MCF 10A (cell line): ENCODE measurements around the gene GUCY2D. TPM values are rescaled to one million over a fixed set of nuclear protein-coding genes. Genes with fewer than 3 reads are reported as not detected.

Experiments
- BruUV-seq: library from RNA; stranded (reverse); fragments of 400-500 nt; replicated peaks from 2 replicates; lab custom pipeline; 2021; lab: Mats Ljungman, UMichigan
- CTCF ChIA-PET: fragments of 300-600 bp; sonication (Branson Sonifier 250); formaldehyde crosslinking; extraction: SDS; loops from one replicate; lab custom pipeline; 2021; ENCODE audit warnings: antibody characterized with exemption, inconsistent platforms; lab: Yijun Ruan, JAX
- POLR2A ChIA-PET: fragments of 300-600, 350-650 bp; sonication (Branson Sonifier 250); formaldehyde crosslinking; extraction: SDS; loops from one replicate; lab custom pipeline; 2020; ENCODE audit warnings: antibody characterized with exemption, inconsistent platforms; lab: Yijun Ruan, JAX
- DNase-seq: peaks from one replicate; pipeline ENCODE4 v3.0.0-alpha.2; 2018; ENCODE audit not compliant: unreplicated experiment
- H3K27ac Mint-ChIP-seq: one replicate; pipeline ENCODE4 v1.8.0; 2022; ENCODE audit warnings: mild to moderate bottlenecking, low read depth, mixed read lengths; ENCODE audit not compliant: unreplicated experiment
- H3K27me3 Mint-ChIP-seq: one replicate; pipeline ENCODE4 v1.8.0; 2022; ENCODE audit warnings: mixed read lengths; ENCODE audit not compliant: insufficient read depth, unreplicated experiment
- H3K36me3 Mint-ChIP-seq: one replicate; pipeline ENCODE4 v1.8.0; 2022; ENCODE audit warnings: mild to moderate bottlenecking, moderate library complexity, mixed read lengths; ENCODE audit not compliant: insufficient read depth, unreplicated experiment
- H3K4me1 Mint-ChIP-seq: one replicate; pipeline ENCODE4 v1.8.0; 2022; ENCODE audit warnings: mixed read lengths; ENCODE audit not compliant: insufficient read depth, unreplicated experiment
- H3K4me3 Mint-ChIP-seq: one replicate; pipeline ENCODE4 v1.8.0; 2022; ENCODE audit warnings: mild to moderate bottlenecking, moderate library complexity, mixed read lengths; ENCODE audit not compliant: unreplicated experiment
- H3K9me3 Mint-ChIP-seq: one replicate; pipeline ENCODE4 v1.8.0; 2022; ENCODE audit warnings: mixed read lengths; ENCODE audit not compliant: unreplicated experiment
- CTCF ChIP-seq: fragments of 200-600 bp; IDR thresholded peaks from one replicate; pipeline ENCODE4 v1.8.0; 2022; ENCODE audit warnings: antibody characterized with exemption, mild to moderate bottlenecking; ENCODE audit not compliant: unreplicated experiment
- intact Hi-C: fragments of 100-400 bp; cut with micrococcal nuclease; formaldehyde crosslinking; loops from 2 replicates; pipeline ENCODE4 v1.14.1; 2022
- total RNA-seq: library from RNA; stranded (reverse); gene quantifications from 2 replicates; pipeline ENCODE4 v1.2.3, GENCODE V29; 2022

The GUCY2D gene
- total RNA-seq, 1 experiment from 2014 or later, result not detected

- Mint-ChIP-seq H3K4me1 (peaks cover 16% of the 10 kb centered on the region), H3K27me3 (peaks cover 13% of the 10 kb centered on the region), H3K9me3 (no peaks in the 10 kb centered on the region), H3K27ac (peak overlapping the region; percentile 10), H3K4me3 (no peak overlapping the region), H3K36me3 (peaks cover 6% of the 10 kb centered on the region)
- intact Hi-C loops, result no loop called here
- CTCF ChIA-PET, result interaction anchor here (0.6 to 2.6 kb wide), 4 partner anchors 12 to 146 kb away, joined by 3 to 11 read pairs (median 4); no protein-coding TSS in a partner anchor
- BruUV-seq, result no TSS peak
- POLR2A ChIA-PET, result interaction anchor here (0.6 to 1.7 kb wide), 3 partner anchors 11 to 98 kb away, joined by 3 to 7 read pairs (median 3); no protein-coding TSS in a partner anchor
- DNase-seq, result no peak
- no peak for TF ChIP-seq CTCF
Observed at GRCh38 chr17:8005967-8006730, 3.7 kb downstream of the GUCY2D start.

- H3K27ac Mint-ChIP-seq, result no peak overlapping the region
- H3K27me3 Mint-ChIP-seq, result peaks cover 5% of the 10 kb centered on the region
- no TSS peak for BruUV-seq
- peaks cover 1% of the 10 kb centered on the region for H3K36me3 Mint-ChIP-seq
- POLR2A ChIA-PET, result no interaction called here
- DNase-seq, result no peak
- intact Hi-C loops, result no loop called here
- no peaks in the 10 kb centered on the region for H3K9me3 Mint-ChIP-seq
- CTCF ChIA-PET, result no interaction called here
- peaks cover 16% of the 10 kb centered on the region for H3K4me1 Mint-ChIP-seq
- H3K4me3 Mint-ChIP-seq, result no peak overlapping the region
- no peak for TF ChIP-seq CTCF
Observed at GRCh38 chr17:8006836-8007680, 4.6 kb downstream of the GUCY2D start.

- no peak for TF ChIP-seq CTCF
- Mint-ChIP-seq H3K4me3 (no peak overlapping the region), H3K27me3 (no peaks in the 10 kb centered on the region), H3K27ac (no peak overlapping the region), H3K36me3 (no peaks in the 10 kb centered on the region), H3K9me3 (no peaks in the 10 kb centered on the region), H3K4me1 (peaks cover 16% of the 10 kb centered on the region)
- BruUV-seq, result no TSS peak
- intact Hi-C loops, result no loop called here
- ChIA-PET CTCF (interaction anchor here (0.5 to 1.7 kb wide), 3 partner anchors 12 to 34 kb away, joined by 4 to 8 read pairs (median 5); no protein-coding TSS in a partner anchor), POLR2A (interaction anchor here (1.8 kb wide), 1 partner anchor 33 kb away, joined by 5 read pairs; no protein-coding TSS in a partner anchor)
- no peak for DNase-seq
Observed at GRCh38 chr17:8007836-8008235, 5.4 kb downstream of the GUCY2D start.
